Ovary (tissue), 3 donors: ENCODE measurements around the gene SMC3.

ENCODE experiments used
- POLR2A ChIP-seq: fragments of 450-650 bp; IDR thresholded peaks from one replicate; pipeline ENCODE4 v1.6.1; 2017; ENCODE audit warnings: antibody characterized with exemption, mild to moderate bottlenecking, moderate library complexity
- TF ChIP-seq, protein P1 (sequence below), 3 donors: fragments of 450-650 bp in 2 of 3; fragments of 200-600 bp in 1 of 3; IDR thresholded peaks; one replicate each; pipeline versions ENCODE4 v1.5.1 to v1.8.0; 2016 to 2022; ENCODE audit warnings: antibody characterized with exemption in 3 of 3, mild to moderate bottlenecking in 1 of 3
- donor health status: DM: no; HTN: no; CAD: no.

DNA sequence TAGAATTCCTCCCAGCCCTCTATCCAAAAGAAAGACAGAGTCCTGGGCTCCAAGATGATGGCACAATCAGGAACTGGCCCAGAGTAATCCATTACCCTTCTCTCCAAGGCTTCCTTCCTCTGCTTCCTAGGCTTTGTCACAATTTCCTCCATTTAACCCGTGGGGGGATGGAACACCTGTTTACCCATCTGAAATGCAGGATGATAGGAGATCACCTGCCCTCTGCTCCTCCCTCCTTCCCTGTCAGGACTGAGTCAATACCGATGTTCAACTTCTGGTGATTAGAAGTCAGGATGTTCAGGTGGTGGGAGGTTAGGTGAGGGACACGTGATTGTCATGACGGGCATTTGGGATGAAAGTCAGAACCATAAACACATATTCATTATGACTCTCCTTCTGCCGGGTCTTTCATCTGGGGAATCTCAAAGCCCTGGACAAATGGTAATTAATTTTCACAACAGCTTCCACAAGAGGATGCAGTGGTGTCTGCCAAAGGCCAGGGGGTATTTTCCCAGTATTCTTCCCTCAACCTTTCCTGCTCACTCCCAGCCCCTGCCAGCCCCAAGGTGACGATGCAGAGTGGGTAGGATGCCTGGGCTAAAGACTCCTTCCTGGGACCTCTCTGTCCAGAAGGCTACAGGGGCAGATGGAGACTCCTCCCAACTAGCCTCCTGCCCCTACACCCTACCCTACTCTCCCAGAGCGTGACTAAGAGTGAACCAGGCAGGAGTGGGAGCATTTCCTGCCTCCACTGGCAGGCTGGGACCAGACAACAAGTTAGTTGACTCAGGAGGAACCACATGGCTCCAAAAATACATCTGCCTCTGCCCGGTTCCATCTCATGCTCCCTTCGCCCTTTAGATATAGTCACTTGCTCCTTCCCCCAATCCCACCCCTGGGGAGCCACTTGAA, 41.9 kb upstream of the SMC3 start:
- no peak for TF ChIP-seq POLR2A
- TF ChIP-seq, protein P1, sequence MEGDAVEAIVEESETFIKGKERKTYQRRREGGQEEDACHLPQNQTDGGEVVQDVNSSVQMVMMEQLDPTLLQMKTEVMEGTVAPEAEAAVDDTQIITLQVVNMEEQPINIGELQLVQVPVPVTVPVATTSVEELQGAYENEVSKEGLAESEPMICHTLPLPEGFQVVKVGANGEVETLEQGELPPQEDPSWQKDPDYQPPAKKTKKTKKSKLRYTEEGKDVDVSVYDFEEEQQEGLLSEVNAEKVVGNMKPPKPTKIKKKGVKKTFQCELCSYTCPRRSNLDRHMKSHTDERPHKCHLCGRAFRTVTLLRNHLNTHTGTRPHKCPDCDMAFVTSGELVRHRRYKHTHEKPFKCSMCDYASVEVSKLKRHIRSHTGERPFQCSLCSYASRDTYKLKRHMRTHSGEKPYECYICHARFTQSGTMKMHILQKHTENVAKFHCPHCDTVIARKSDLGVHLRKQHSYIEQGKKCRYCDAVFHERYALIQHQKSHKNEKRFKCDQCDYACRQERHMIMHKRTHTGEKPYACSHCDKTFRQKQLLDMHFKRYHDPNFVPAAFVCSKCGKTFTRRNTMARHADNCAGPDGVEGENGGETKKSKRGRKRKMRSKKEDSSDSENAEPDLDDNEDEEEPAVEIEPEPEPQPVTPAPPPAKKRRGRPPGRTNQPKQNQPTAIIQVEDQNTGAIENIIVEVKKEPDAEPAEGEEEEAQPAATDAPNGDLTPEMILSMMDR (IDR thresholded peaks at IDR 0.05): no peak
